Fibroblast of lung (primary cell): ENCODE measurements around the gene ATP2A2. TPM values are rescaled to one million over a fixed set of nuclear protein-coding genes. Genes with fewer than 3 reads are reported as not detected.
"Not testable (repeated sequence)": the region's sequence is repeated elsewhere in the genome, so short reads cannot be mapped to it uniquely, and the experiment has no call there.

Experiments
- DNase-seq, 2 donors: peaks; one replicate each; pipeline versions ENCODE4 v3.0.0 to v3.0.0-alpha.2; 2010; ENCODE audit warnings: low read depth in 2 of 2
- H2AFZ ChIP-seq: 2 replicates; pipeline ENCODE4 v1.5.1; 2012; ENCODE audit warnings: low read length, control low read depth, inconsistent platforms
- H3K27ac ChIP-seq: 2 replicates; pipeline ENCODE4 v1.5.1; 2011; ENCODE audit warnings: low read length, control low read depth; ENCODE audit not compliant: insufficient read depth
- H3K27me3 ChIP-seq: 2 replicates; pipeline ENCODE4 v1.5.1; 2011; ENCODE audit warnings: mild to moderate bottlenecking, low read length; ENCODE audit not compliant: control insufficient read depth, insufficient read depth
- H3K36me3 ChIP-seq: 2 replicates; pipeline ENCODE4 v1.5.1; 2011; ENCODE audit warnings: low read length; ENCODE audit not compliant: control insufficient read depth, insufficient read depth
- H3K4me1 ChIP-seq: 2 replicates; pipeline ENCODE4 v1.5.1; 2011; ENCODE audit warnings: low read length; ENCODE audit not compliant: control insufficient read depth, insufficient read depth; ENCODE audit errors: extremely low read depth
- H3K4me2 ChIP-seq: 2 replicates; pipeline ENCODE4 v1.5.1; 2011; ENCODE audit warnings: low read length, control low read depth; ENCODE audit not compliant: insufficient read depth; ENCODE audit errors: extremely low read depth
- H3K4me3 ChIP-seq, 4 experiments: fragments of 200-600 bp in 1 of 4; sonication (generic) in 1 of 4; replicated peaks in 1 of 4; 2 replicates each; pipeline ENCODE4 v1.5.1; 2011 to 2016; ENCODE audit warnings: low read length in 4 of 4, low read depth in 3 of 4, mild to moderate bottlenecking in 3 of 4, control low read depth in 2 of 4, inconsistent platforms in 1 of 4, mixed read lengths in 1 of 4; ENCODE audit not compliant: insufficient read depth in 1 of 4; ENCODE audit errors: control extremely low read depth in 1 of 4
- H3K79me2 ChIP-seq: 2 replicates; pipeline ENCODE4 v1.5.1; 2012; ENCODE audit warnings: mild to moderate bottlenecking, low read length, inconsistent platforms; ENCODE audit not compliant: control insufficient read depth, insufficient read depth
- H3K9ac ChIP-seq: 2 replicates; pipeline ENCODE4 v1.5.1; 2011; ENCODE audit warnings: mild to moderate bottlenecking, low read length, control low read depth; ENCODE audit not compliant: insufficient read depth
- H3K9me3 ChIP-seq: 2 replicates; pipeline ENCODE4 v1.5.1; 2012; ENCODE audit warnings: low read depth, low read length; ENCODE audit not compliant: control insufficient read depth, insufficient read depth
- H4K20me1 ChIP-seq: 2 replicates; pipeline ENCODE4 v1.5.1; 2011; ENCODE audit warnings: low read length; ENCODE audit not compliant: control insufficient read depth, insufficient read depth; ENCODE audit errors: extremely low read depth
- CTCF ChIP-seq, 2 donors: IDR thresholded peaks in 1 of 2; conservative IDR thresholded peaks in 1 of 2; 1 replicate in 1 of 2; 2 replicates in 1 of 2; pipeline ENCODE4 v1.5.1; 2011 to 2012; ENCODE audit warnings: low read length in 2 of 2, control low read depth in 1 of 2, inconsistent platforms in 1 of 2, low read depth in 1 of 2, mild to moderate bottlenecking in 1 of 2
- EZH2 ChIP-seq: IDR thresholded peaks from 2 replicates; pipeline ENCODE4 v1.5.1; 2012; ENCODE audit warnings: low read length, control low read depth, mild to moderate bottlenecking; ENCODE audit errors: missing control alignments
- polyA plus RNA-seq, 2 donors: library from polyadenylated mRNA; depleted of rRNA in 1 of 2; stranded (reverse) in 1 of 2; unstranded in 1 of 2; fragments of >200 nt; gene quantifications; 2 replicates each; pipeline ENCODE4 v1.2.1, GENCODE V29; 2011 to 2012; ENCODE audit warnings: missing spikeins in 1 of 2
- total RNA-seq: library from RNA; depleted of rRNA; stranded (reverse); fragments of >200 nt; gene quantifications from 2 replicates; pipeline ENCODE4 v1.2.1, GENCODE V29; 2014

ATP2A2 gene
- total and polyA plus RNA-seq, 2 donors (not counting 1 experiment from before 2014, with no cell fraction given), result 151 to 216 TPM

DNA sequence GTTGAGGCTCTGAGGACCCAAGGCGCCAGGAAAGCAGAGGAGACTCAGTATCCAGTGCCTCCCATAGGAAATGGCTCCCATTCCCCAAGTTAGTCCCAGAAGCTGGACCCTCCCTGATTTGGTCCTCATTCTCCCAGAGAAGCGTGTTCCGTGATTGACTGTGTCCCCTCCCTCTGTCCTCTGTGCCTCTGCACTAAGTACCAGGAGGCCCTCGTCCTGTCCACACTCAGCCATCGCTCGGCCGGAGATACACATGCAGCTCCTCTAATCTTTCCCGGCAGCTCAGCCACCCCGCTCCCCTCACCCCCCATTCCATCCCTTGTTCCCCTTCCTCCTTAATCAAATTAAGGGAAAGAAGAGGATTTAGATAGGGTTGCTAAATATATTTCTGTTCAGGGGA lies 28.3 kb upstream of the ATP2A2 start:
- H3K4me2 ChIP-seq, result peak overlapping the region; percentile 66
- H3K36me3 ChIP-seq, result no peaks in the 10 kb centered on the region
- no peak overlapping the region for H3K9ac ChIP-seq
- H3K79me2 ChIP-seq, result no peaks in the 10 kb centered on the region
- H2AFZ ChIP-seq, result peak overlapping the region; percentile 34
- TF ChIP-seq CTCF (conservative IDR thresholded peaks at IDR 0.05 in 1 of 2, IDR thresholded peaks at IDR 0.05 in 1 of 2; ENCODE audit: low read depth in 1 of 2, low read length in 2 of 2) (no peak), EZH2 (no peak)
- H4K20me1 ChIP-seq, result no peaks in the 10 kb centered on the region
- no peak for DNase-seq
- H3K4me1 ChIP-seq, result peaks cover 6% of the 10 kb centered on the region
- H3K9me3 ChIP-seq, result no peaks in the 10 kb centered on the region
- no peaks in the 10 kb centered on the region for H3K27me3 ChIP-seq
- H3K27ac ChIP-seq, result no peak overlapping the region
- no peak overlapping the region for H3K4me3 ChIP-seq

DNA sequence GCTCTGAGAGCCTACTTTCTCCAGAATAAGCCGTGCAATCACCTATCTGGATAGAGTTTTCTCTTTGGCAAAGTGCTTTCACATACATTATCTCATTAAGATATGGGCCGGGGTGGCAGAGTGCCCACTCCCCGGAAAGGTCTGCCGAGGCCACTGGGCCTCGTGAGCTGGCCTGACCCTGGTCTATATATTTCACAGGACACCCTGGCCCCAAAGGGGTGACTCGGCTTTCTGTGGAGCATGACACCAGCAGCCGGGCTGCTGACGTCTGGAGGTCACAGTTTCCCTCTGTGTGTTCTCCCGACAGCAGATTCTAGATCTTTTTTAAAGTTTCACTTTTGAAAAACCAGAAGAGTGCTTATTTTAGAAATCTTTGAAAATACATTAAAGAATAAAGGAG lies 27.9 kb upstream of the ATP2A2 start:
- DNase-seq, result peak in 1 of 2 donors; percentile 72
- no peak overlapping the region for H2AFZ ChIP-seq
- H3K9ac ChIP-seq, result no peak overlapping the region
- H4K20me1 ChIP-seq, result no peaks in the 10 kb centered on the region
- no peaks in the 10 kb centered on the region for H3K27me3 ChIP-seq
- H3K36me3 ChIP-seq, result no peaks in the 10 kb centered on the region
- H3K4me1 ChIP-seq, result peaks cover 6% of the 10 kb centered on the region
- H3K27ac ChIP-seq, result no peak overlapping the region
- H3K79me2 ChIP-seq, result no peaks in the 10 kb centered on the region
- no peaks in the 10 kb centered on the region for H3K9me3 ChIP-seq
- H3K4me2 ChIP-seq, result peak overlapping the region; percentile 66
- peak overlapping the region in 1 of 4 experiments; percentile 12 for H3K4me3 ChIP-seq
- TF ChIP-seq EZH2, result no peak
- no peak for TF ChIP-seq CTCF (conservative IDR thresholded peaks at IDR 0.05 in 1 of 2, IDR thresholded peaks at IDR 0.05 in 1 of 2; ENCODE audit: low read depth in 1 of 2, low read length in 2 of 2)

DNA sequence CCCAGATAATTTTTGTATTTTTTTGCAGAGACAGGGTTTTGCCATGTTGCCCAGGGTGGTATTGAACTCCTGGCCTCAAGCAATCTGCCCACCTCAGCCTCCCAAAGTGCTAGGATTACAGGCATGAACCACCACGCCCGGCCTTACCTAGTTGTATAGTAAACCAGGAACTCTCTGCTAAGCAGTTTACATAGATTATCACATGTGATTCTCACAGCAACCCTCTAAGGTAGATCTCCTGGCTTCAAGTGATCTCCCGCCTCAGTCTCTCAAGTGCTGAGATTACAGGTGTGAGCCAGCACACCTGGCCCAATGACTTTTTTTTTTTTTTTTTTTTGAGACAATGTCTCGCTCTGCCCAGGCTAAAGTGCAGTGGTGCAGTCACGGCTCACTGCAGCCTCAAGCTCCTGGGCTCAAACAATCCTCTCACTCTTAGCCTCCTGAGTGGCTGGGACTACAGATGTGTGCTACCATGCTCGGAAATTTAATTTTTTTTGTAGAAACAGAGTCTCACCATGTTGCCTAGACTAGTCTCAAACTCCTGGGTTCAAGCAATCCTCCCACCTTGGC lies 26.0 kb upstream of the ATP2A2 start:
- no peaks in the 10 kb centered on the region for H3K9me3 ChIP-seq
- TF ChIP-seq CTCF (conservative IDR thresholded peaks at IDR 0.05 in 1 of 2, IDR thresholded peaks at IDR 0.05 in 1 of 2; ENCODE audit: low read depth in 1 of 2, low read length in 2 of 2) (no peak), EZH2 (no peak)
- no peaks in the 10 kb centered on the region for H3K27me3 ChIP-seq
- no peak overlapping the region for H3K4me3 ChIP-seq
- H3K36me3 ChIP-seq, result no peaks in the 10 kb centered on the region
- peaks cover 6% of the 10 kb centered on the region for H3K4me1 ChIP-seq
- DNase-seq, result no peak
- no peak overlapping the region for H3K4me2 ChIP-seq
- no peaks in the 10 kb centered on the region for H4K20me1 ChIP-seq
- H2AFZ ChIP-seq, result no peak overlapping the region
- no peaks in the 10 kb centered on the region for H3K79me2 ChIP-seq
- no peak overlapping the region for H3K9ac ChIP-seq
- H3K27ac ChIP-seq, result no peak overlapping the region

DNA sequence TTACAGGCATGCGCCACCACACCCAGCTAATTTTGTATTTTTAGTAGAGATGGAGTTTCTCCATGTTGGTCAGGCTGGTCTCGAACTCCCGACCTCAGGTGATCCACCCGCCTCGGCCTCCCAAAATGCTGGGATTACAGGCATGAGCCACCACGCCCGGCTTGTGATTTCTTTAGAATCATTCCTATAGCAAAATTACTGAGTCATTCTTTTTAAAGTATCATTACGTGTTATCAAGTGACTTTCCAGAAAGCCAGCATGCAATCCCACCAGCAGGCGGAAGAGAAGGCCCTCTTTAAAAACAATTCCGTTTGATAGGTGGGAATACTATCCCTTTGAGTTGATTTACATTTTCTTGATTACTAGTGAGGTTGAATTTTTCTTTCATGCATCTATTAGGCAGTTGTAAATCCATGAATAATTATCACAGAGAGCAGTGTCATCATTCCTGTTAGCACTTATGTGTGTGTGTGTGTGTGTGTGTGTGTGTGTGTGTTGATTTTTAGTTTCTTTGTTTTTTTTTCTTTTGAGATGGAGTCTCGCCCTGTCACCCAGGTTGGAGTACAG lies 25.1 kb upstream of the ATP2A2 start:
- not testable (repeated sequence) for H4K20me1 ChIP-seq, DNase-seq, H3K9me3 ChIP-seq, H2AFZ ChIP-seq, H3K9ac ChIP-seq, H3K27ac ChIP-seq, H3K4me1 ChIP-seq, H3K27me3 ChIP-seq, H3K36me3 ChIP-seq, H3K4me3 ChIP-seq, H3K79me2 ChIP-seq, H3K4me2 ChIP-seq
